ENCODE data around the gene CRY2. TPM values are rescaled to one million over a fixed set of nuclear protein-coding genes. Genes with fewer than 3 reads are reported as not detected.

Gene CRY2
- polyA plus RNA-seq, 1 donor (not counting 4 experiments of a cell fraction or from before 2014, with no cell fraction given): 7.9 TPM

GRCh38 chr11:45857961-45858474 is 10.7 kb downstream of the CRY2 start:
- Histone ChIP-seq H3K79me2 (ENCODE audit: control insufficient read depth, insufficient read depth, low read length) (peaks cover 5% of the 10 kb centered on the region), H3K9me1 (ENCODE audit: control insufficient read depth, extremely low read depth, insufficient read depth, low read length) (peaks cover 3% of the 10 kb centered on the region), H3K27ac (ENCODE audit: control insufficient read depth, insufficient read depth, low read length) (no peak overlapping the region), H3K4me3 (ENCODE audit: control insufficient read depth in 2 of 3, extremely low read depth in 1 of 3, insufficient read depth in 2 of 3, low read depth in 1 of 3, low read length in 3 of 3) (no peak overlapping the region), H3K4me1 (ENCODE audit: control insufficient read depth, extremely low read depth, insufficient read depth, low read length) (peaks cover 15% of the 10 kb centered on the region), H3K9me3 (ENCODE audit: control insufficient read depth, low read depth, low read length) (no peaks in the 10 kb centered on the region), H4K20me1 (ENCODE audit: control insufficient read depth, extremely low read depth, insufficient read depth, low read length) (peaks cover 2% of the 10 kb centered on the region), H3K36me3 (ENCODE audit: control insufficient read depth in 2 of 2, extremely low read depth in 1 of 2, insufficient read depth in 2 of 2, low read length in 2 of 2) (peaks cover 9 to 27% of the 10 kb centered on the region in 2 experiments), H2AFZ (ENCODE audit: control insufficient read depth, low read length) (no peak overlapping the region), H3K4me2 (ENCODE audit: control insufficient read depth, extremely low read depth, insufficient read depth, low read depth, low read length) (no peak overlapping the region), H3K27me3 (ENCODE audit: control insufficient read depth, extremely low read depth, insufficient read depth, low read length) (no peaks in the 10 kb centered on the region), H3K9ac (ENCODE audit: control insufficient read depth, extremely low read depth, insufficient read depth, low read length) (no peak overlapping the region)
- dilution Hi-C loops (cut with MboI; ENCODE audit: extremely low pct_ligation_motif_present, low sequenced_read_pairs): no loop called here
- DNase-seq (ENCODE audit: low read depth, low spot score): no peak
- TF ChIP-seq CTCF (optimal IDR thresholded peaks at IDR 0.05 in 1 of 3, IDR thresholded peaks at IDR 0.05 in 1 of 3, conservative IDR thresholded peaks at IDR 0.05 in 1 of 3; ENCODE audit: extremely low read depth in 1 of 3, insufficient read depth in 2 of 3, low read length in 3 of 3) (no peak), EZH2 (IDR thresholded peaks at IDR 0.05; ENCODE audit: low read length) (no peak)
- FAIRE-seq: no peak

GRCh38 chr11:45858751-45859398 is 11.6 kb downstream of the CRY2 start:
- no peak overlapping the region for H3K9ac ChIP-seq (ENCODE audit: control insufficient read depth, extremely low read depth, insufficient read depth, low read length)
- H2AFZ ChIP-seq (ENCODE audit: control insufficient read depth, low read length): no peak overlapping the region
- H3K27me3 ChIP-seq (ENCODE audit: control insufficient read depth, extremely low read depth, insufficient read depth, low read length): no peaks in the 10 kb centered on the region
- DNase-seq (ENCODE audit: low read depth, low spot score) (no peak), FAIRE-seq (no peak)
- H3K9me1 ChIP-seq (ENCODE audit: control insufficient read depth, extremely low read depth, insufficient read depth, low read length): peaks cover 3% of the 10 kb centered on the region
- no peak overlapping the region for H3K4me3 ChIP-seq (ENCODE audit: control insufficient read depth in 2 of 3, extremely low read depth in 1 of 3, insufficient read depth in 2 of 3, low read depth in 1 of 3, low read length in 3 of 3)
- H3K36me3 ChIP-seq (ENCODE audit: control insufficient read depth in 2 of 2, extremely low read depth in 1 of 2, insufficient read depth in 2 of 2, low read length in 2 of 2): peaks cover 13 to 27% of the 10 kb centered on the region in 2 experiments
- H4K20me1 ChIP-seq (ENCODE audit: control insufficient read depth, extremely low read depth, insufficient read depth, low read length): peaks cover 2% of the 10 kb centered on the region
- H3K9me3 ChIP-seq (ENCODE audit: control insufficient read depth, low read depth, low read length): no peaks in the 10 kb centered on the region
- H3K79me2 ChIP-seq (ENCODE audit: control insufficient read depth, insufficient read depth, low read length): peaks cover 1% of the 10 kb centered on the region
- no peak overlapping the region for H3K4me2 ChIP-seq (ENCODE audit: control insufficient read depth, extremely low read depth, insufficient read depth, low read depth, low read length)
- dilution Hi-C loops (cut with MboI; ENCODE audit: extremely low pct_ligation_motif_present, low sequenced_read_pairs): no loop called here
- no peak for TF ChIP-seq EZH2 (IDR thresholded peaks at IDR 0.05; ENCODE audit: low read length)
- no peak for TF ChIP-seq CTCF (optimal IDR thresholded peaks at IDR 0.05 in 1 of 3, IDR thresholded peaks at IDR 0.05 in 1 of 3, conservative IDR thresholded peaks at IDR 0.05 in 1 of 3; ENCODE audit: extremely low read depth in 1 of 3, insufficient read depth in 2 of 3, low read length in 3 of 3)
- peaks cover 15% of the 10 kb centered on the region for H3K4me1 ChIP-seq (ENCODE audit: control insufficient read depth, extremely low read depth, insufficient read depth, low read length)
- H3K27ac ChIP-seq (ENCODE audit: control insufficient read depth, insufficient read depth, low read length): no peak overlapping the region
